BLaER1 (cell line): ENCODE data around the gene PHTF2.
"Not testable (repeated sequence)": the region's sequence is repeated elsewhere in the genome, so short reads cannot be mapped to it uniquely, and the experiment has no call there.

Source experiments
- H3K27ac ChIP-seq: shearing (Covaris generic); formaldehyde crosslinking; 2 replicates; pipeline ENCODE4 v1.8.1; 2022
- H3K27me3 ChIP-seq: shearing (Covaris generic); formaldehyde crosslinking; 2 replicates; pipeline ENCODE4 v1.8.1; 2022
- H3K36me3 ChIP-seq: shearing (Covaris generic); formaldehyde crosslinking; 2 replicates; pipeline ENCODE4 v1.8.1; 2022
- H3K4me1 ChIP-seq: shearing (Covaris generic); formaldehyde crosslinking; 2 replicates; pipeline ENCODE4 v1.8.1; 2022
- H3K4me2 ChIP-seq: shearing (Covaris generic); formaldehyde crosslinking; 2 replicates; pipeline ENCODE4 v1.8.1; 2022
- H3K4me3 ChIP-seq: shearing (Covaris generic); formaldehyde crosslinking; 2 replicates; pipeline ENCODE4 v1.8.1; 2022
- H3K9ac ChIP-seq: shearing (Covaris generic); formaldehyde crosslinking; 2 replicates; pipeline ENCODE4 v1.8.1; 2022
- H3K9me3 ChIP-seq: shearing (Covaris generic); formaldehyde crosslinking; 2 replicates; pipeline ENCODE4 v1.8.1; 2022
- H4K20me1 ChIP-seq: shearing (Covaris generic); formaldehyde crosslinking; 2 replicates; pipeline ENCODE4 v1.8.1; 2022
- Cebpa-rat ChIP-seq: shearing (Covaris generic); IDR thresholded peaks from 2 replicates; pipeline ENCODE4 v1.8.1; 2022

The PHTF2 gene

DNA sequence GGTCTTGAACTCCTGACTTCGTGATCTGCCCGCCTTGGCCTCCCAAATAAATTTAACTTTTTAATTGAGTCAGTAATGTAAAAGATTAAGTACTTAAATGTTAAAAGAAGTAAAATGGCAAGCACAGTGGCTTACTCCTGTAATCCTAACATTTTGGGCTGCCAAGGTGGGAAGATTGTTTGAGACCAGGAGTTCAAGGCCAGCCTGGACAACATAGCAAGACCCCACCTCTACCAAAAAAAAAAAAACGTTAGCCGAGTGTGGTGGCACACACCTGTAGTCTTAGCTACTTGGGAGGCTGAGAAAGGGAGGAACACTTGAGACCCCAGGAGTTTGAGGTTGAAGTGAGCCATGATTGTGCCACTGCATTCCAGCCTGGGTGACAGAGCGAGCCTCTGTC, 26.1 kb downstream of the PHTF2 start:
- no peak overlapping the region for H3K4me3 ChIP-seq
- peaks cover 28% of the 10 kb centered on the region for H3K4me1 ChIP-seq
- peaks cover 63% of the 10 kb centered on the region for H3K9me3 ChIP-seq
- peak overlapping the region; percentile 60; the same call in 1 of the 2 replicates for H3K27ac ChIP-seq
- H3K36me3 ChIP-seq, result peaks cover 26% of the 10 kb centered on the region
- no peaks in the 10 kb centered on the region for H3K27me3 ChIP-seq
- no peaks in the 10 kb centered on the region for H4K20me1 ChIP-seq
- H3K9ac ChIP-seq, result no peak overlapping the region
- no peak for TF ChIP-seq Cebpa-rat
- peak overlapping the region; percentile 56 for H3K4me2 ChIP-seq

DNA sequence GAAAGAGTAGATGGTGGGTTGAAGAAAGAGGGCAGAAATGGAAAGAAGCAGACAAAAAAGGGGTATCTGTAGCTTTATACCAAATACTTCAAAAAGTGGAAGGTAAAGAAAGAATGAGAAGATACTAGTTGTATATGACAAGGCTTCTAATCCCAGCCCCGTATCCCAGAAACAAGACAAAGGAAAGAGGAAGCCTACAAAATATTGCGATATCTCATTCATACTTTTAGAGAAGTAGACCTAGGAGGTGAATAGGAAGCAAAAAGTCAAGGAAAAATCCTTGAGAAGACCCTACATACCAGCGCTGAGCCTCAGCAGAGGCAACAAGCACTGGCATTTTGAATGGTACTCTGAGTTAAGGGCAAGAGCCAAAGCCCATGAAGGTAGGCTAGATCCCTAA, 26.6 kb downstream of the PHTF2 start:
- H3K4me3 ChIP-seq, result no peak overlapping the region
- H3K27ac ChIP-seq, result no peak overlapping the region; the same call in 1 of the 2 replicates
- H3K9ac ChIP-seq, result no peak overlapping the region
- no peak overlapping the region for H3K4me2 ChIP-seq
- H4K20me1 ChIP-seq, result no peaks in the 10 kb centered on the region
- no peaks in the 10 kb centered on the region for H3K27me3 ChIP-seq
- H3K36me3 ChIP-seq, result peaks cover 21% of the 10 kb centered on the region
- no peak for TF ChIP-seq Cebpa-rat
- H3K4me1 ChIP-seq, result peaks cover 28% of the 10 kb centered on the region
- H3K9me3 ChIP-seq, result peaks cover 58% of the 10 kb centered on the region

DNA sequence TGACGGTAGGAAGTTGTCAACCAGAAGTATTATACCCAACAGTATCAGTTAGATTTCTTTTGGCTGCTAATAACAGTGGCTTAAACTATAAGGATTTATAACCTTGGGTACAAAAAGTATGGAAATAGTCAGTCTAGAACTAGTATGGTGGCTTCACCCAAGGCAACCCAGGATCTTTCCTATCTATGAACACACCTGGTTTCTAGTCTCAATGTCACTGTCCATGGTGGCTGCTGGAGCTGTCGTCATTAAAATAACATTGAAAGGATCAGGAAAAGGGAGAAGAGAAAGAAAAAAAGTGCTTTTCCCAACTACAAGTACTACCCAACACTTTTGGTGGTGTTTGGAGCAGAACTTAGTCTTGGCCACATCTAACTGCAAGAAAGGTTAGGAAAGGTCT, 27.7 kb downstream of the PHTF2 start:
- Histone ChIP-seq H3K27ac (no peak overlapping the region), H3K9ac (no peak overlapping the region), H3K9me3 (peaks cover 46% of the 10 kb centered on the region), H3K36me3 (peaks cover 13% of the 10 kb centered on the region), H3K27me3 (no peaks in the 10 kb centered on the region), H3K4me3 (no peak overlapping the region), H3K4me1 (peaks cover 28% of the 10 kb centered on the region), H4K20me1 (no peaks in the 10 kb centered on the region), H3K4me2 (no peak overlapping the region)
- no peak for TF ChIP-seq Cebpa-rat

DNA sequence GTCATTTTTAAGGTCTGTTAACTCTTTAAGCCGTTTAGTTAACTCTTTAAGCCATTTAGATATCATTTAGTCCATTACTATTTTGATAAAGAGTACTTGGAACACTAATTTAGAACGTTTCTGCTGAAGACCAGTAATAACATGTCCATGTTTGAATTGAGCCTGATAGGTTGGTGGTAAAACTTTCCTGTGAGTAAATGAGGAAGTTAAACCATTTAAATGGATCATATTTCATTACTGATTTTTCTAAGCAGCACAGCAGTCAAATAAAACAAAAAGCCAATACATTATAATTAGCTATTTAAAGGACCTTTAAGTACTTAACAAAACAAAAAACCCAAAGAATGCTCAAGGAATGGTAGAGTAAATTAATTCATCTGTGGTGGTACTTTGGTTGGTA, 29.4 kb downstream of the PHTF2 start:
- no peak for TF ChIP-seq Cebpa-rat
- H3K4me2 ChIP-seq, result no peak overlapping the region
- peaks cover 28% of the 10 kb centered on the region for H3K4me1 ChIP-seq
- H3K36me3 ChIP-seq, result no peaks in the 10 kb centered on the region
- H3K9ac ChIP-seq, result no peak overlapping the region
- peaks cover 31% of the 10 kb centered on the region for H3K9me3 ChIP-seq
- H3K27ac ChIP-seq, result no peak overlapping the region
- no peaks in the 10 kb centered on the region for H3K27me3 ChIP-seq
- no peaks in the 10 kb centered on the region for H4K20me1 ChIP-seq
- no peak overlapping the region for H3K4me3 ChIP-seq

DNA sequence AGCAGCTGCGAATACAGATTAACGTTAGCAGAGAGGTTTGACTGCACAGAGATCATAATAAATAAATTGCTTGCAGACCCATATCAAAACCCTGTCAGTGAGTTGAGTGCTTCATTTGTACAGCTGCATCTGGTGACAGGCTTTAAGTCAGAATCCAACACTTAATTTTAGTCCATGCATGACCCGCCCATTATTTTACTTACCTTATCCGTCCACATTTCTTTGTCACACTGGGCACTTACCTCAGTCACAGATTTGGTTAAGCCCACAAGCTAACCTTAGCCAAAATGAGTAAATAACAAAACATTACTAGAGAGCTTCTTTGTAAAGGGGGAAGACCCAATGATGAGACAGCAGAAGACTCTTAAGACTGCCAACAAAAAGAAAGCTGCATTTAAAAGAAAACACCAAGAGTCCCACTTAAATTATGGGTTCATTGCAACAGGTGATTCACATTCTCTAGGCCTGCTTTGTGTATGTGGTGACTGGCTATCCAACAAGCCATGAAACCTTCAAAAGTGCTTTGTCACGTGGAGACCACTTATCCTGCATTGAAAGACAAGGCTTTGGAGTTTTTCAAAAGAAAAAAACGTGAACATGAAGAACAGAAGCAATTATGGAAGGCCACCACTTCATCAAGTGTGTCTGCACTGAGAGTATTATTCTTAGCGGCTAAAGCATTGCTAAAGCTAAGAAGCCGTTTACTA, 32.2 kb downstream of the PHTF2 start:
- no peak for TF ChIP-seq Cebpa-rat
- H3K9ac ChIP-seq, result no peak overlapping the region
- H3K27ac ChIP-seq, result no peak overlapping the region
- H3K4me3 ChIP-seq, result no peak overlapping the region
- no peaks in the 10 kb centered on the region for H4K20me1 ChIP-seq
- peaks cover 13% of the 10 kb centered on the region for H3K9me3 ChIP-seq
- peaks cover 6% of the 10 kb centered on the region; the same call in 1 of the 2 replicates for H3K4me1 ChIP-seq
- H3K4me2 ChIP-seq, result no peak overlapping the region
- peaks cover 2% of the 10 kb centered on the region; the same call in 1 of the 2 replicates for H3K36me3 ChIP-seq
- H3K27me3 ChIP-seq, result no peaks in the 10 kb centered on the region

DNA sequence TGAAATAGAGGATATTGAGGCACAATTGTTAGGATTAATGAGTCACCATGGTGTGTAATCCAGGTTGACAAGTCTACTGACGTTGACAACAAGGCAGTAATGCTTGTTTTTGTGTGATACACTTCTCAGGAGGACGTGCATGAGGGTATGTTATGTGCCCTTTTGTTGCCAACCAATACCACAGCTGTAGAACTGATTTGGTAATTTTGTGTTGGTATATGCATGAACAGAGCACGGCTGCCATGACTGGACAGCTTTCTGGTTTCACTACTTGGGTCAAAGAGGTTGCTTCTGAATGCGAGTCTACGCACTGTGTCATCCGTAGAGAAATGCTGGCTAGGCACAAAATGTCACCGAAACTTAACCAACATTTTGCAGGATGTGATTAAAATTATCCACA, 32.9 kb downstream of the PHTF2 start:
- H3K27ac ChIP-seq, result no peak overlapping the region
- TF ChIP-seq Cebpa-rat, result no peak
- peaks cover 6% of the 10 kb centered on the region; the same call in 1 of the 2 replicates for H3K4me1 ChIP-seq
- H3K9me3 ChIP-seq, result peaks cover 7% of the 10 kb centered on the region
- no peak overlapping the region for H3K4me3 ChIP-seq
- H3K4me2 ChIP-seq, result no peak overlapping the region
- no peak overlapping the region for H3K9ac ChIP-seq
- H4K20me1 ChIP-seq, result no peaks in the 10 kb centered on the region
- H3K36me3 ChIP-seq, result peaks cover 9% of the 10 kb centered on the region
- no peaks in the 10 kb centered on the region for H3K27me3 ChIP-seq

DNA sequence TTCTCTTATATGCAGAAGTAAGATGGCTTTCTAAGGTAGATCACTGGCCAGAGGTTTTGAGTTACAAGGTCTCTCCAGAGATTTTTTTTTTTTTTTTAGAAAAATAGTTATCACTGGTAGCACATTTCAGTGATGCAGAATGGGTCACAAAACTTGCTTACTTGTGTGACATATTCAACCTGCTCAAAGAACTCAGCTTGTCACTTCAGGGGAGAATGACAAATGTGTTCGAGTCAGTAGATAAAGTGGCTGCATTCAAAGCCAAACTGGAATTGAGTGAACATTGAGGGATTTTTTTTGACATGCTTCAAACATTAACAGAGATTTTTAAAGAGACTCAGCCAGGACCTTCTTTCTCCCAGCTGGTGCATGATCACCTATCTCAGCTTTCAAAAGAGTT, 33.4 kb downstream of the PHTF2 start:
- no peak overlapping the region for H3K27ac ChIP-seq

DNA sequence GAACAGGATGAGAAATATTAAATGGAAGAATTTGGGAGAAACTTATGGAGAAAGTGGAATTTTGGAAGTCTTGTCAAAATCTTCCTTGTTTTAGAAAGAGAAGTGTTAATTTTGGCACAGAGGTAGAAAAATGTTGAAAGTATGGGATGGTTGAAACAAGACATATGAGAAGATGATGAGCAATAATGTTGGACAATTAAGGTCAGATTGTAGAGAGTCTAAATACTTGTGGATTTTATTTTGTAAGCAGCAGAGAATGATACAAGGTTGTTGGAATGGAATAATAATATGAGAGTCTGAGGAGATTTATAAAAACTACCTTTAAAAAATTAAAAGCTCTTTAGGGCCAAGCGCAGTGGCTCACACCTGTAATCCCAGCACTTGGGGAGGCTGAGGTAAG, 34.6 kb downstream of the PHTF2 start:
- Histone ChIP-seq H3K4me2 (no peak overlapping the region), H3K4me3 (no peak overlapping the region), H3K27ac (no peak overlapping the region), H3K27me3 (no peaks in the 10 kb centered on the region), H3K36me3 (peaks cover 9% of the 10 kb centered on the region), H3K9me3 (no peaks in the 10 kb centered on the region; the same call in 1 of the 2 replicates), H3K4me1 (no peaks in the 10 kb centered on the region; the same call in 1 of the 2 replicates), H3K9ac (no peak overlapping the region), H4K20me1 (no peaks in the 10 kb centered on the region)
- no peak for TF ChIP-seq Cebpa-rat

More for the DNA sequence above, 33.4 kb downstream of the PHTF2 start:
- peaks cover 9% of the 10 kb centered on the region for H3K36me3 ChIP-seq
- TF ChIP-seq Cebpa-rat, result no peak
- H3K4me1 ChIP-seq, result peaks cover 6% of the 10 kb centered on the region; the same call in 1 of the 2 replicates
- H3K4me2 ChIP-seq, result no peak overlapping the region
- H3K9ac ChIP-seq, result no peak overlapping the region
- H3K27me3 ChIP-seq, result no peaks in the 10 kb centered on the region
- no peaks in the 10 kb centered on the region for H4K20me1 ChIP-seq
- no peak overlapping the region for H3K4me3 ChIP-seq
- H3K9me3 ChIP-seq, result peaks cover 5% of the 10 kb centered on the region; the same call in 1 of the 2 replicates

DNA sequence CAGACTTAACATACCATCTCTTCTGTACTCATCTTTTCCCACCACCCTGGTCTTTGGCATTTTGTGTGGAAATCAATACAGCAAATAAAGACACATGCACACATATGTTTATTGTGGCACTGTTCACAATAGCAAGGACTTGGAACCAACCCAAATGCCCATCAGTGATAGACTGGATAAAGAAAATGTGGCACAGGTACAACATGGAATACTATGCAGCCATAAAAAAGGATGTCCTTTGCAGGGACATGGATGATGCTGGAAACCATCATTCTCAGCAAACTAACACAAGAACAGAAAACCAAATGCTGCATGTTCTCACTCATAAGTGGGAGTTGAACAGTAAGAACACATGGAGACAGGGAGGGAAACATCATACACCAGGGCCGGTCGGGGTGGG, 37.9 kb downstream of the PHTF2 start:
- not testable (repeated sequence) for H3K4me2 ChIP-seq, H4K20me1 ChIP-seq, H3K4me1 ChIP-seq, H3K4me3 ChIP-seq, H3K27ac ChIP-seq, H3K9ac ChIP-seq, H3K27me3 ChIP-seq, H3K9me3 ChIP-seq, H3K36me3 ChIP-seq

DNA sequence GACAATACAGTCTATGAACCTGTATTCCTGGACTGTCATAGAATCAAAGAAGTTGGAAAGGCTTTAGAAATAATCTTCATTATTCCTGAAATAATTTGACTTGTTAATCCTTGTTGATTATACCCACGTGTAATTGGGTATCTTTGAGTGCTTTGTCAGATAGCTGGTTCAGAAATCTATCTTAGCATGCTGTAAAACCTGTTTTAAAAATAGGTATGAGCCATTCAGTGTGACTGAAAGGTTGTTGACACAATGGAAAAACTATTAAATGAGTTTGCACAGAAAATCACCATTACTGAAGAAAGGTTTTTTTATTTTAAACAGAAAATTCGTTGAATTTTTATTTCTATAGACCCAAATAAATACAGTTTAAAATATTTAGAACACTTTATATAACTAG, 38.7 kb downstream of the PHTF2 start:
- Histone ChIP-seq H3K4me2 (no peak overlapping the region), H4K20me1 (no peaks in the 10 kb centered on the region), H3K4me3 (no peak overlapping the region), H3K27ac (no peak overlapping the region), H3K36me3 (peaks cover 9% of the 10 kb centered on the region), H3K27me3 (no peaks in the 10 kb centered on the region), H3K9me3 (no peaks in the 10 kb centered on the region; the same call in 1 of the 2 replicates), H3K4me1 (no peaks in the 10 kb centered on the region), H3K9ac (no peak overlapping the region)
- no peak for TF ChIP-seq Cebpa-rat
